Thoracic aorta (tissue), 2 donors: Measurements from ENCODE around the gene NEB. TPM values are rescaled to one million over a fixed set of nuclear protein-coding genes. Genes with fewer than 3 reads are reported as not detected.
"Not testable (repeated sequence)": the region's sequence is repeated elsewhere in the genome, so short reads cannot be mapped to it uniquely, and the experiment has no call there.

Experiments used
- ATAC-seq: fragments of 150-250 bp; one replicate; pipeline ENCODE4 v1.8.0; 2017; ENCODE audit warnings: low read depth; ENCODE audit not compliant: insufficient number of reproducible peaks, low FRiP score
- DNase-seq: peaks from one replicate; pipeline ENCODE4 v3.0.0-alpha.2; 2020; ENCODE audit warnings: low spot score
- H3K27ac ChIP-seq, 2 donors: fragments of 200-600 bp; sonication (generic); 1 replicate in 1 of 2; 2 replicates in 1 of 2; pipeline ENCODE4 v1.5.1; 2016; ENCODE audit warnings: mild to moderate bottlenecking in 2 of 2, moderate library complexity in 2 of 2
- H3K27me3 ChIP-seq: fragments of 200-600 bp; sonication (generic); replicated peaks from 2 replicates; pipeline ENCODE4 v1.6.0; 2016; ENCODE audit warnings: mild to moderate bottlenecking; ENCODE audit not compliant: insufficient read depth
- H3K36me3 ChIP-seq: fragments of 200-600 bp; sonication (generic); one replicate; pipeline ENCODE4 v1.5.1; 2016
- H3K4me1 ChIP-seq, 2 donors: fragments of 200-600 bp; sonication (generic); 1 replicate in 1 of 2; 2 replicates in 1 of 2; pipeline versions ENCODE4 v1.5.1 to v1.6.0; 2016; ENCODE audit warnings: low read depth in 2 of 2, mild to moderate bottlenecking in 1 of 2; ENCODE audit not compliant: control insufficient read depth in 1 of 2
- H3K4me3 ChIP-seq: fragments of 200-600 bp; sonication (generic); 2 replicates; pipeline ENCODE4 v1.5.1; 2016; ENCODE audit warnings: mild to moderate bottlenecking
- H3K9me3 ChIP-seq: fragments of 200-600 bp; sonication (generic); 2 replicates; pipeline ENCODE4 v1.5.1; 2016
- total RNA-seq, 2 donors: library from RNA; depleted of rRNA; stranded (reverse); fragments of >200 nt; gene quantifications; one replicate each; pipeline versions ENCODE4 v1.1.0 to v1.2.3, GENCODE V29; 2016
- TF ChIP-seq, protein P1 (sequence below): fragments of 200-600 bp; sonication (generic); IDR thresholded peaks from one replicate; pipeline ENCODE4 v1.5.1; 2019; ENCODE audit warnings: antibody characterized with exemption

NEB gene
- total RNA-seq, 2 donors from 2014 or later = 3.2 to 8.6 TPM

DNA sequence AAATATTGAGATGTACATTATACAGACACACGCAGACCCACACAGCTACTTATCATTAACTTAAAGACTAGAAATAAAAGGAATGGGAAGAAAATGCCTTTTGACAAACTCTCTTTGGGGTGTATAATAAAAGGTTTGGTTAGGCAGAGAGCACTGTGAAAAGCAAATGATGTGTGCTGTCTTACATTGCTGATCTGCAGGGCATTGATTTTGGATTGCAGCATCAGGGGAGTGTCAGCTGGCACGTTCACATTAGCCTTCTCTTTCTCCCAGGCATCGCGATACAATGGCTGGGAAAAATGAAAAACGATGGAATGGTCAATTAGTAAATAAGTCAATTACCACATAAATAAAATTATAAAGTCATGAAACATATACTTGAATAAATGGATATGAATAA is 131.9 kb downstream of the NEB start:
- not testable (repeated sequence) for ATAC-seq, H3K36me3 ChIP-seq, H3K9me3 ChIP-seq, H3K4me3 ChIP-seq, H3K27ac ChIP-seq, DNase-seq, H3K27me3 ChIP-seq, H3K4me1 ChIP-seq

DNA sequence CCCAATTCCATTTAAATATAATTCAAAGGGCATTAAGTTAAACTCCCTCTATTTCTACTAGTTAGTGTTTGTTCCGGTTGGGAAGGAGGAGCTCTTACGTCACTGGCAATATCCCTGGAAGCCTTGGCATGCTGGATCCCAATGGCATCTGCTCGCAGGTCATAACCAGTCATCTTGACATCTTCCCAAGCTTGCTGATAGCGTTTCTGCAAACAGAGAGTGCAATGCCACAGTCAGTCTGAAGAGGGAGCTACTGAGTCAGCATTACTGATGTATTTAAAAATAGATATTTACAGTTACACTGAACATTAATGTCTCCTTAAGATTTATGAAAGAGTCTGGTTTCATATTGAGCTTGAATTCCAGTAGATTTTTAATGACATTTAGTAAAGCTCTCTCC is 132.5 kb downstream of the NEB start:
- H3K27me3 ChIP-seq, H3K9me3 ChIP-seq, H3K4me1 ChIP-seq, H3K4me3 ChIP-seq, DNase-seq, H3K27ac ChIP-seq, H3K36me3 ChIP-seq, ATAC-seq: not testable (repeated sequence)

DNA sequence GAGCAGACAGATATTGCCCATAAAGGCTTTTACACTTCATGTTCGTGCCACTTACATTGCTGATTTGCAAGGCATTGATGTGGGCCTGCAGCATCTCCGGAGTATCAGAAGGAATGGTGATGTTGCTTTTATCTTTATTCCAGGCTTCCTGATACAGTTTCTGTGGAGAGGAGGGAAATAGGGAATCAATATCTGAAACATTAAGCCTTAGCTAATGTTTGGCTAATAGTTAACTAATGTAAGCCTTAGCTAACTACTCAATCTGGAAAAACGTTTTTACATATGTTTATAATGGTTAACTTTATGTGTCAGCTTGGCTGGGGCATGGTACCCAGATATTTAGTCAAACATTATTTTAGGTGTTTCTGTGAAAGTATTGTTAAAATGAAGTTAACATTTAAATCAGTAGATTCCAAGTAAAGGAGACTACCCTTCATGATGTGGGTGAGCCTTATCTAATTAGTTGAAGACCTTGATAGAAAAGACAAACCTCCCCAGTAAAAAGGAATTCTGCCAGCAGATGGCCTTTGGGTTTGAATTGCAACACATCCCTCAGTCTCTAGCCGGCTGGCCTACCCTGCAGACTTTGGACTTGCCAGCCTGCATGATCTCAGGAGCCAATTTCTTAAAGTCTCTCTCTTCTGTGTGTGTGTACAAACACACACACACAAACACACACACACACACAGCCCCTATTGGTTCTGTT is 137.2 kb downstream of the NEB start:
- not testable (repeated sequence) for H3K27me3 ChIP-seq, DNase-seq, H3K36me3 ChIP-seq, ATAC-seq, H3K27ac ChIP-seq, H3K9me3 ChIP-seq, H3K4me3 ChIP-seq, H3K4me1 ChIP-seq

DNA sequence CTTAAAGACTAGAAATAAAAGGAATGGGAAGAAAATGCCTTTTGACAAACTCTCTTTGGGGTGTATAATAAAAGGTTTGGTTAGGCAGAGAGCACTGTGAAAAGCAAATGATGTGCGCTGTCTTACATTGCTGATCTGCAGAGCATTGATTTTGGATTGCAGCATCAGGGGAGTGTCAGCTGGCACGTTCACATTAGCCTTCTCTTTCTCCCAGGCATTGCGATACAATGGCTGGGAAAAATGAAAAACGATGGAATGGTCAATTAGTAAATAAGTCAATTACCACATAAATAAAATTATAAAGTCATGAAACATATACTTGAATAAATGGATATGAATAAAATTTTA is 142.4 kb downstream of the NEB start:
- not testable (repeated sequence) for H3K4me1 ChIP-seq, H3K27me3 ChIP-seq, H3K27ac ChIP-seq, H3K4me3 ChIP-seq, H3K36me3 ChIP-seq, DNase-seq, ATAC-seq, H3K9me3 ChIP-seq

DNA sequence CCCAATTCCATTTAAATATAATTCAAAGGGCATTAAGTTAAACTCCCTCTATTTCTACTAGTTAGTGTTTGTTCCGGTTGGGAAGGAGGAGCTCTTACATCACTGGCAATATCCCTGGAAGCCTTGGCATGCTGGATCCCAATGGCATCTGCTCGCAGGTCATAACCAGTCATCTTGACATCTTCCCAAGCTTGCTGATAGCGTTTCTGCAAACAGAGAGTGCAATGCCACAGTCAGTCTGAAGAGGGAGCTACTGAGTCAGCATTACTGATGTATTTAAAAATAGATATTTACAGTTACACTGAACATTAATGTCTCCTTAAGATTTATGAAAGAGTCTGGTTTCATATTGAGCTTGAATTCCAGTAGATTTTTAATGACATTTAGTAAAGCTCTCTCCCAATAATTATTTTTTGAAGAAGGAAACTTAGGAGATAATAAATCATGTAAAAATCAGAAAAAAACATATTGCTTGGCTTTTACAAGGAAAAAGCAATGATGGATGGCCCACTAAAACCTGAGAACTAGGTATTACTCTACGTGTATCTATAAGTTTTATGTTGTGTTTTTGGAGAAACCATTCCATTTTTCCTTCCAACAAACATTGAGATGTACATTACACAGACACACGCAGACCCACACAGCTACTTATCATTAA is 142.9 kb downstream of the NEB start:
- H3K4me3 ChIP-seq, H3K27ac ChIP-seq, DNase-seq, H3K9me3 ChIP-seq, H3K36me3 ChIP-seq, H3K27me3 ChIP-seq, H3K4me1 ChIP-seq: not testable (repeated sequence)
- peak; percentile 35 for ATAC-seq

DNA sequence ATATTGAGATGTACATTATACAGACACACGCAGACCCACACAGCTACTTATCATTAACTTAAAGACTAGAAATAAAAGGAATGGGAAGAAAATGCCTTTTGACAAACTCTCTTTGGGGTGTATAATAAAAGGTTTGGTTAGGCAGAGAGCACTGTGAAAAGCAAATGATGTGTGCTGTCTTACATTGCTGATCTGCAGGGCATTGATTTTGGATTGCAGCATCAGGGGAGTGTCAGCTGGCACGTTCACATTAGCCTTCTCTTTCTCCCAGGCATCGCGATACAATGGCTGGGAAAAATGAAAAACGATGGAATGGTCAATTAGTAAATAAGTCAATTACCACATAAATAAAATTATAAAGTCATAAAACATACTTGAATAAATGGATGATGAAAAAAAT is 153.0 kb downstream of the NEB start:
- not testable (repeated sequence) for H3K27me3 ChIP-seq, H3K4me3 ChIP-seq, H3K4me1 ChIP-seq, ATAC-seq, DNase-seq, H3K9me3 ChIP-seq, H3K36me3 ChIP-seq, H3K27ac ChIP-seq

DNA sequence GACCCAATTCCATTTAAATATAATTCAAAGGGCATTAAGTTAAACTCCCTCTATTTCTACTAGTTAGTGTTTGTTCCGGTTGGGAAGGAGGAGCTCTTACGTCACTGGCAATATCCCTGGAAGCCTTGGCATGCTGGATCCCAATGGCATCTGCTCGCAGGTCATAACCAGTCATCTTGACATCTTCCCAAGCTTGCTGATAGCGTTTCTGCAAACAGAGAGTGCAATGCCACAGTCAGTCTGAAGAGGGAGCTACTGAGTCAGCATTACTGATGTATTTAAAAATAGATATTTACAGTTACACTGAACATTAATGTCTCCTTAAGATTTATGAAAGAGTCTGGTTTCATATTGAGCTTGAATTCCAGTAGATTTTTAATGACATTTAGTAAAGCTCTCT is 153.6 kb downstream of the NEB start:
- not testable (repeated sequence) for H3K36me3 ChIP-seq, H3K4me1 ChIP-seq, H3K27ac ChIP-seq, H3K9me3 ChIP-seq, H3K4me3 ChIP-seq, DNase-seq, ATAC-seq, H3K27me3 ChIP-seq

DNA sequence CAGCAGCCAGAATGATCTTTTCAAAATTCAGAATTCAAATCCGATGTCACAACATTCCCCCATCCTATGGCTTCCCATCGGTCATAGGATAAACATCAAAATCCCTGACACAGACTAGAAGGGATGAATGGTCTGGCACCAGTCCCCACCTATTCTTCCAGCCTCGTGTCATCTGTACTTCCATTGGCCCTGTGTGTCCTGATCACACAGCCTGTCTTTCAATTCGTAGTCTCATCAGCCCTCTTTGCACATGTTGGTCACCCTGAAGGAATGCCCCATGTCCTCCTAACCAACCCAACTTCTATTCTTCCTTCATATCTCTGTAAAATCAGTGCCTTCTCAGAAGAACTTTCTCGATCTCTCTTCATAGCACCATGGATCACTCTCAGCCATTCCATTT is 157.2 kb downstream of the NEB start:
- no peak overlapping the region for H3K27ac ChIP-seq
- no peak for ATAC-seq

More for the DNA sequence above, 157.2 kb downstream of the NEB start:
- H3K9me3 ChIP-seq = no peaks in the 10 kb centered on the region
- no peaks in the 10 kb centered on the region for H3K4me1 ChIP-seq
- DNase-seq = no peak
- no peaks in the 10 kb centered on the region for H3K27me3 ChIP-seq
- H3K4me3 ChIP-seq = no peak overlapping the region
- TF ChIP-seq, protein P1, sequence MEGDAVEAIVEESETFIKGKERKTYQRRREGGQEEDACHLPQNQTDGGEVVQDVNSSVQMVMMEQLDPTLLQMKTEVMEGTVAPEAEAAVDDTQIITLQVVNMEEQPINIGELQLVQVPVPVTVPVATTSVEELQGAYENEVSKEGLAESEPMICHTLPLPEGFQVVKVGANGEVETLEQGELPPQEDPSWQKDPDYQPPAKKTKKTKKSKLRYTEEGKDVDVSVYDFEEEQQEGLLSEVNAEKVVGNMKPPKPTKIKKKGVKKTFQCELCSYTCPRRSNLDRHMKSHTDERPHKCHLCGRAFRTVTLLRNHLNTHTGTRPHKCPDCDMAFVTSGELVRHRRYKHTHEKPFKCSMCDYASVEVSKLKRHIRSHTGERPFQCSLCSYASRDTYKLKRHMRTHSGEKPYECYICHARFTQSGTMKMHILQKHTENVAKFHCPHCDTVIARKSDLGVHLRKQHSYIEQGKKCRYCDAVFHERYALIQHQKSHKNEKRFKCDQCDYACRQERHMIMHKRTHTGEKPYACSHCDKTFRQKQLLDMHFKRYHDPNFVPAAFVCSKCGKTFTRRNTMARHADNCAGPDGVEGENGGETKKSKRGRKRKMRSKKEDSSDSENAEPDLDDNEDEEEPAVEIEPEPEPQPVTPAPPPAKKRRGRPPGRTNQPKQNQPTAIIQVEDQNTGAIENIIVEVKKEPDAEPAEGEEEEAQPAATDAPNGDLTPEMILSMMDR = no peak
- H3K36me3 ChIP-seq = no peaks in the 10 kb centered on the region
